Measurements from ENCODE around the gene TFDP3. TPM values are rescaled to one million over a fixed set of nuclear protein-coding genes. Genes with fewer than 3 reads are reported as not detected.
A peak's percentile ranks its signal among the peaks of the same experiment; 100 is the strongest.

TFDP3 gene
- total RNA-seq, 1 donor, result not detected

DNA sequence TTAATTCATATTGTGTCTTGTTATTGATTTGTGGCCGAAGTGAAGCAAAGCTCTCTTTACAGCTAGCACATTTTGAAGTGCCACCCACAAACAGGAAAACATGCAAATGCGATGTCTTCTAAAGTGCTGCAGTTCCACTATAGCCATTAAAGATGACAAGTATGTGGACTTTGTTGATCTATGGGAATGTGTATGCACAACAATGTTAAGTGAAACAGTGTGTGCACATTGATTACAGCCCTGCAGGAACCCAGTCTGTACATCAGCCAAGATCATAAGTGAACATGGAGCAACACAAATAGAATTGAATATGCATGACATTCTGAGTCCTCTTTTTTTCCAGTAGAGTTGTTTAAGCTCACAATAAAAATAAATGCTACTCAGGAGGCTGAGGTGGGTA lies 43.0 kb downstream of the TFDP3 start:
- H3K36me3 ChIP-seq (ENCODE audit: insufficient read depth, low read length), result no peaks in the 10 kb centered on the region
- no peaks in the 10 kb centered on the region for H3K9me3 ChIP-seq (ENCODE audit: low read depth, low read length)
- H3K4me1 ChIP-seq (ENCODE audit: insufficient read depth, low read length), result no peaks in the 10 kb centered on the region
- no peaks in the 10 kb centered on the region for H4K20me1 ChIP-seq (ENCODE audit: insufficient read depth, low read length)
- H2AFZ ChIP-seq (ENCODE audit: low read length), result no peak overlapping the region
- H3K27ac ChIP-seq (ENCODE audit: low read depth, low read length), result no peak overlapping the region
- TF ChIP-seq, protein P1, sequence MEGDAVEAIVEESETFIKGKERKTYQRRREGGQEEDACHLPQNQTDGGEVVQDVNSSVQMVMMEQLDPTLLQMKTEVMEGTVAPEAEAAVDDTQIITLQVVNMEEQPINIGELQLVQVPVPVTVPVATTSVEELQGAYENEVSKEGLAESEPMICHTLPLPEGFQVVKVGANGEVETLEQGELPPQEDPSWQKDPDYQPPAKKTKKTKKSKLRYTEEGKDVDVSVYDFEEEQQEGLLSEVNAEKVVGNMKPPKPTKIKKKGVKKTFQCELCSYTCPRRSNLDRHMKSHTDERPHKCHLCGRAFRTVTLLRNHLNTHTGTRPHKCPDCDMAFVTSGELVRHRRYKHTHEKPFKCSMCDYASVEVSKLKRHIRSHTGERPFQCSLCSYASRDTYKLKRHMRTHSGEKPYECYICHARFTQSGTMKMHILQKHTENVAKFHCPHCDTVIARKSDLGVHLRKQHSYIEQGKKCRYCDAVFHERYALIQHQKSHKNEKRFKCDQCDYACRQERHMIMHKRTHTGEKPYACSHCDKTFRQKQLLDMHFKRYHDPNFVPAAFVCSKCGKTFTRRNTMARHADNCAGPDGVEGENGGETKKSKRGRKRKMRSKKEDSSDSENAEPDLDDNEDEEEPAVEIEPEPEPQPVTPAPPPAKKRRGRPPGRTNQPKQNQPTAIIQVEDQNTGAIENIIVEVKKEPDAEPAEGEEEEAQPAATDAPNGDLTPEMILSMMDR (IDR thresholded peaks at IDR 0.05; ENCODE audit: extremely low read depth, low read depth, low read length), result no peak
- peaks cover 13% of the 10 kb centered on the region for H3K27me3 ChIP-seq (ENCODE audit: insufficient read depth, low read length)
- no peak overlapping the region for H3K4me2 ChIP-seq (ENCODE audit: insufficient read depth, low read length)
- no peaks in the 10 kb centered on the region for H3K79me2 ChIP-seq (ENCODE audit: insufficient read depth, low read length)
- DNase-seq (ENCODE audit: insufficient read length, low spot score, missing footprints), result no peak
- no peak overlapping the region for H3K4me3 ChIP-seq (ENCODE audit: insufficient read depth, low read length)

DNA sequence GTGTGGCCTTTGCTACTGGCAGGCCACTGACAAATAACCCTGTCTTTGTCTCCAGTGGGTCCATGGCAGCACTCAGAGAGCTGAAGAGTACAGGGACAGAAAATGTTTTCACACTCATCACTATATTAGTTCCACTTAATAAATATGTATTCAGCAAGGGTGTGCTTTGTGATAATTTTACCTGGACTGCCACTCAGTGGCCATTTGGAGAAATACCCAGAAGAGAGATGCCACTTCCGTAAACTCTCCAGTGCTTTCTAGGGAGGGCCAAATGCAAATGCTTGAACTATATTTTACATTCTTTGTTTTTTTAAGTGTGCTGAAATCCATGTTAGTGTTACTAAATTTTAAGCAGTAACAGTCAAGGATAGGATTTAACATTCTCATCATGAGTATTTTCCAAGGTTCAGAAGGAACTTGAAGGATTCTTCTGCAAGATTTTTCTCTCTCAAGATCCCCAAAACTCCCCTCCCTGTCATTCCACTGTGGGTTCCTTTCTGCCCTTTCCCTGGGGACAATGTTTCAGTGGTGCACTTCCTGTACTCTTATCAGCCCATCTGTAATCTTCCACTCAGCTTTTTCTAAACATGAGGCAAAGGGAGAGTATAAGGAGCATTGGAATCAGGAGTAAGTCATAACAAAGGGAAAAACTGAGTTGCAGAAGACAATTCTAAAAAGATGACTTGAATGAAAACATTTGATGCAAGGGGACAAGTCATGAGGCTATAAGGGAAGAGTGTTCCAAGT lies 46.0 kb downstream of the TFDP3 start:
- TF ChIP-seq, protein P1 (IDR thresholded peaks at IDR 0.05; ENCODE audit: extremely low read depth, low read depth, low read length), result peak; percentile 21
- Histone ChIP-seq H4K20me1 (ENCODE audit: insufficient read depth, low read length) (no peaks in the 10 kb centered on the region), H3K27me3 (ENCODE audit: insufficient read depth, low read length) (peaks cover 11% of the 10 kb centered on the region), H3K4me3 (ENCODE audit: insufficient read depth, low read length) (no peak overlapping the region), H3K27ac (ENCODE audit: low read depth, low read length) (no peak overlapping the region), H3K4me1 (ENCODE audit: insufficient read depth, low read length) (no peaks in the 10 kb centered on the region), H3K4me2 (ENCODE audit: insufficient read depth, low read length) (no peak overlapping the region), H2AFZ (ENCODE audit: low read length) (no peak overlapping the region), H3K79me2 (ENCODE audit: insufficient read depth, low read length) (no peaks in the 10 kb centered on the region), H3K9me3 (ENCODE audit: low read depth, low read length) (no peaks in the 10 kb centered on the region), H3K36me3 (ENCODE audit: insufficient read depth, low read length) (no peaks in the 10 kb centered on the region)
- DNase-seq (ENCODE audit: insufficient read length, low spot score, missing footprints), result no peak

Small RNAs within 50 kb of the gene (small RNA-seq; reads per million reads assigned to genes)
- gene RNU1-115P, result 11.3 reads per million, percentile 92 among the genes with 10 or more reads in this experiment

Other genes starting within 250 kb of the TFDP3 start
- gene USP26, start 121.2 kb downstream of the TFDP3 start, total RNA-seq, result not detected in 2 replicates
- gene GPC4, start 197.1 kb upstream of the TFDP3 start, total RNA-seq, result 8.3 TPM in 2 replicates